Suprapubic skin (tissue), 3 donors: ENCODE data around the gene SND1.

Experiments used
- CTCF ChIP-seq, 2 donors: fragments of 200-600 bp in 1 of 2; fragments of 450-650 bp in 1 of 2; sonication (generic) in 1 of 2; IDR thresholded peaks; one replicate each; pipeline ENCODE4 v1.5.1; 2016 to 2019; ENCODE audit warnings: antibody characterized with exemption in 2 of 2, mild to moderate bottlenecking in 1 of 2, moderate library complexity in 1 of 2
- POLR2AphosphoS5 ChIP-seq, 3 donors: sonication (generic); formaldehyde crosslinking; IDR thresholded peaks; one replicate each; pipeline ENCODE4 v1.6.1; 2017; ENCODE audit warnings: antibody characterized with exemption in 3 of 3

- TF ChIP-seq CTCF (IDR thresholded peaks at IDR 0.05) (no peak), POLR2AphosphoS5 (IDR thresholded peaks at IDR 0.05) (no peak)
Observed at GRCh38 chr7:127798023-127798422, 146.0 kb downstream of the SND1 start.
